OCI-LY3 (cell line): ENCODE data around the gene SYNPO2.

Source experiments
- H2AFZ ChIP-seq: fragments of 200-600, 300-600 bp; shearing (Covaris generic); 2 replicates; pipeline ENCODE4 v1.6.0; 2014; ENCODE audit warnings: antibody characterized with exemption, low read depth, low read length
- H3K27ac ChIP-seq: fragments of 200-600, 300-600 bp; sonication (generic); 2 replicates; pipeline ENCODE4 v1.5.1; 2014; ENCODE audit warnings: mild to moderate bottlenecking, low read length, moderate library complexity, mixed read lengths
- H3K27me3 ChIP-seq: fragments of 200-600, 300-600 bp; sonication (generic); 2 replicates; pipeline ENCODE4 v1.6.1; 2014; ENCODE audit warnings: low read depth, low read length, mixed read lengths
- H3K36me3 ChIP-seq: fragments of 200-600, 300-600 bp; sonication (generic); replicated peaks from 2 replicates; pipeline ENCODE3; 2014; ENCODE audit warnings: low read depth, low read length, mixed read lengths
- H3K4me1 ChIP-seq: fragments of 300-600, 200-600 bp; sonication (generic); 2 replicates; pipeline ENCODE4 v1.6.1; 2014; ENCODE audit warnings: low read length, mixed read lengths
- H3K4me2 ChIP-seq: fragments of 200-600, 300-600 bp; sonication (generic); 2 replicates; pipeline ENCODE4 v1.6.1; 2014; ENCODE audit warnings: low read length, mixed read lengths
- H3K4me3 ChIP-seq: fragments of 300-600, 200-600 bp; sonication (generic); 2 replicates; pipeline ENCODE4 v1.5.1; 2014; ENCODE audit warnings: antibody characterized with exemption, mild to moderate bottlenecking, low read length, moderate library complexity
- H3K79me2 ChIP-seq: fragments of 300-600, 200-600 bp; shearing (Covaris generic); 2 replicates; pipeline ENCODE4 v1.6.1; 2014; ENCODE audit warnings: mild to moderate bottlenecking, low read length, mixed read lengths
- H3K9ac ChIP-seq: fragments of 300-600, 200-600 bp; shearing (Covaris generic); 2 replicates; pipeline ENCODE4 v1.6.0; 2014; ENCODE audit warnings: mild to moderate bottlenecking, low read length, moderate library complexity
- H3K9me3 ChIP-seq: fragments of 200-600, 300-600 bp; shearing (Covaris generic); 2 replicates; pipeline ENCODE4 v1.6.1; 2014; ENCODE audit warnings: low read length, mixed read lengths; ENCODE audit not compliant: insufficient read depth
- H4K20me1 ChIP-seq: fragments of 200-600, 300-600 bp; sonication (generic); 2 replicates; pipeline ENCODE4 v1.6.1; 2016; ENCODE audit warnings: low read length, mixed read lengths; ENCODE audit not compliant: insufficient read depth
- CTCF ChIP-seq: fragments of 200-600, 300-600 bp; sonication (generic); IDR thresholded peaks from 2 replicates; pipeline ENCODE4 v1.5.1; 2014; ENCODE audit warnings: antibody characterized with exemption, low read length, low read depth
- EZH2phosphoT487 ChIP-seq: fragments of 200-600 bp; shearing (Covaris generic); IDR thresholded peaks from 2 replicates; pipeline ENCODE4 v1.6.1; 2018; ENCODE audit warnings: antibody characterized with exemption, mixed run types, low read depth

Gene SYNPO2

DNA sequence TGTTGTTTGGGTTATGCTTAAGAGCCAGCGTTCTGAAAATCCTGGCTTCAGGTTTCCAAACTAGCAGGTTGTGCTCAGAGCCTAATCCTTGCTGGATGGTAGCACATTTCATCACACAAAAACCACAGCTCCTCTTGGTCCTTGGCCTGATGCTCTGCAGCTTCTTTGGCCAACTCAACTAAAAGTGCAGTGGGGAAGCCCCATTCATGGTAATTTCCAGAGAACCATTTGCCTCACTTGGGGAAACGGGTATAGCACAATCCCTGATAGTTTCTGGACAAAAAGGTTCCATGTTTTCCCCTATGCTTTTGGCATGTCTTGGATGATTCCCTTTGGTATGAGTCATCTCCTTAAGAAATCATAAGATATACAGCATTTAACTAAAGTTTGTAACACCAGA lies 78.7 kb downstream of the SYNPO2 start:
- Histone ChIP-seq H4K20me1 (no peaks in the 10 kb centered on the region), H3K9ac (no peak overlapping the region), H3K27me3 (no peaks in the 10 kb centered on the region), H3K36me3 (no peaks in the 10 kb centered on the region), H3K4me1 (peaks cover 28% of the 10 kb centered on the region), H3K9me3 (no peaks in the 10 kb centered on the region), H3K27ac (no peak overlapping the region), H3K79me2 (no peaks in the 10 kb centered on the region), H2AFZ (no peak overlapping the region), H3K4me2 (peak overlapping the region; percentile 46), H3K4me3 (no peak overlapping the region)
- TF ChIP-seq EZH2phosphoT487 = no peak
- TF ChIP-seq CTCF = no peak

GRCh38 chr4:118968005-118968404 lies 79.4 kb downstream of the SYNPO2 start:
- Histone ChIP-seq H3K4me3 (no peak overlapping the region), H4K20me1 (no peaks in the 10 kb centered on the region), H3K27ac (no peak overlapping the region), H3K4me1 (peaks cover 28% of the 10 kb centered on the region), H3K9ac (no peak overlapping the region), H3K9me3 (no peaks in the 10 kb centered on the region), H3K79me2 (no peaks in the 10 kb centered on the region), H3K4me2 (peak overlapping the region; percentile 46), H2AFZ (peak overlapping the region; percentile 62; the same call in 1 of the 2 replicates), H3K36me3 (no peaks in the 10 kb centered on the region), H3K27me3 (no peaks in the 10 kb centered on the region)
- TF ChIP-seq CTCF (no peak), EZH2phosphoT487 (no peak)

- Histone ChIP-seq H3K27ac (no peak overlapping the region), H3K9ac (no peak overlapping the region), H3K79me2 (no peaks in the 10 kb centered on the region), H3K4me2 (peak overlapping the region; percentile 20; the same call in 1 of the 2 replicates), H3K27me3 (no peaks in the 10 kb centered on the region), H3K4me1 (peaks cover 28% of the 10 kb centered on the region), H4K20me1 (no peaks in the 10 kb centered on the region), H3K36me3 (no peaks in the 10 kb centered on the region), H2AFZ (no peak overlapping the region), H3K9me3 (no peaks in the 10 kb centered on the region), H3K4me3 (no peak overlapping the region)
- no peak for TF ChIP-seq EZH2phosphoT487
- no peak for TF ChIP-seq CTCF
Observed at GRCh38 chr4:118968813-118969212, 80.2 kb downstream of the SYNPO2 start.

DNA sequence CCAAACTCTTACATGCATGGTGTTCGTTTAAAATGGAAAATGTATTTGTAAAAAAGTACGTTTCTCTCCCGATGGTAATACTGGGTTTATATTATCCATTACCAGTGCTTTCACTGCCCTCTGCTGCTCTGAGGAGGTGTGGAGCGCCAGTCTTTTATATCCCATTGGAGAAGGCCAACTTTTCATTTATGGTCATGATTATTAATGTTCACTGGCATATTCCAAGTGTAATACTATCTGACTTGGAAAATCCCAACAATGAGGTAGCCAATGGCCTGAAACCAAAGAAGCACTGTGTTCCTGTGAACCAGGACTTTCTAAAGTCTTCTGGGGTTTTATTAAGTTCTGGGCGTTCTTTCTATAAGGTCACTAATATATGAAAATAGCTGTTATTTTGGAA lies 80.7 kb downstream of the SYNPO2 start:
- Histone ChIP-seq H3K9me3 (no peaks in the 10 kb centered on the region), H3K4me3 (no peak overlapping the region), H4K20me1 (no peaks in the 10 kb centered on the region), H3K9ac (no peak overlapping the region), H2AFZ (no peak overlapping the region), H3K4me2 (peak overlapping the region; percentile 20; the same call in 1 of the 2 replicates), H3K79me2 (no peaks in the 10 kb centered on the region), H3K4me1 (peaks cover 28% of the 10 kb centered on the region), H3K36me3 (no peaks in the 10 kb centered on the region), H3K27me3 (no peaks in the 10 kb centered on the region), H3K27ac (no peak overlapping the region)
- TF ChIP-seq EZH2phosphoT487 (no peak), CTCF (peak; percentile 70)
